Activated CD8-positive, alpha-beta T cell treated with anti-CD3 and anti-CD28 coated beads for 36 hours (primary cell): ENCODE measurements around the gene ATOSA. TPM values are rescaled to one million over a fixed set of nuclear protein-coding genes. Genes with fewer than 3 reads are reported as not detected.

Source experiments
- ATAC-seq: fragments of 200-7000 bp; cut with Tn5 transposase; one replicate; pipeline ENCODE4 v1.10.0; 2021; ENCODE audit warnings: mild to moderate bottlenecking, moderate library complexity
- CTCF ChIA-PET: fragments of 350-600 bp; sonication (Branson Sonifier 250); formaldehyde crosslinking; loops from one replicate; lab custom pipeline; 2021; ENCODE audit warnings: antibody characterized with exemption; lab: Charles Lee
- POLR2A ChIA-PET: fragments of 350-600 bp; sonication (Branson Sonifier 250); formaldehyde crosslinking; loops from one replicate; lab custom pipeline; 2021; ENCODE audit warnings: antibody characterized with exemption; lab: Charles Lee
- DNase-seq: peaks from one replicate; pipeline ENCODE4 v3.0.0-alpha.2; 2020
- H3K27ac Mint-ChIP-seq: one replicate; pipeline ENCODE4 v1.8.0; 2021; ENCODE audit warnings: mild to moderate bottlenecking, mixed read lengths
- H3K27me3 Mint-ChIP-seq: one replicate; pipeline ENCODE4 v1.8.0; 2021; ENCODE audit warnings: mixed read lengths
- H3K36me3 Mint-ChIP-seq: one replicate; pipeline ENCODE4 v1.8.0; 2021; ENCODE audit warnings: low read depth, mixed read lengths
- H3K4me1 Mint-ChIP-seq: one replicate; pipeline ENCODE4 v1.8.0; 2021; ENCODE audit warnings: low read depth, mixed read lengths
- H3K4me3 Mint-ChIP-seq: one replicate; pipeline ENCODE4 v1.8.0; 2021; ENCODE audit warnings: mild to moderate bottlenecking, moderate library complexity, mixed read lengths
- H3K9me3 Mint-ChIP-seq: one replicate; pipeline ENCODE4 v1.8.0; 2021; ENCODE audit warnings: mixed read lengths
- CTCF ChIP-seq: fragments of 200-600 bp; IDR thresholded peaks from one replicate; pipeline ENCODE4 v1.8.0; 2022; ENCODE audit warnings: antibody characterized with exemption, mild to moderate bottlenecking
- intact Hi-C: fragments of 100-400 bp; cut with micrococcal nuclease; formaldehyde crosslinking; loops from one replicate; pipeline ENCODE4 v1.10.0; 2022
- total RNA-seq, 2 experiments: library from RNA; stranded (reverse); gene quantifications; one replicate each; pipeline ENCODE4 v1.2.3, GENCODE V29; 2021

The ATOSA gene
- total RNA-seq, result 10 to 100 TPM; 13.1 TPM

- DNase-seq (peak; percentile 94), ATAC-seq (peak; percentile 79)
- POLR2A ChIA-PET, result interaction anchor here (0.7 to 1.1 kb wide), 6 partner anchors 9 to 306 kb away, joined by 3 to 4 read pairs (median 4); no protein-coding TSS in a partner anchor
- H3K4me1 Mint-ChIP-seq, result peaks cover 38% of the 10 kb centered on the region
- H3K4me3 Mint-ChIP-seq, result peak within 1 kb of the TSS; percentile 99
- H3K36me3 Mint-ChIP-seq, result peaks cover 7% of the 10 kb centered on the region
- CTCF ChIA-PET, result interaction anchor here (0.9 to 1.0 kb wide), 4 partner anchors 28 to 348 kb away, joined by 3 to 4 read pairs (median 4); no protein-coding TSS in a partner anchor
- peak within 1 kb of the TSS; percentile 99 for H3K27ac Mint-ChIP-seq
- no peaks in the 10 kb centered on the region for H3K27me3 Mint-ChIP-seq
- TF ChIP-seq CTCF, result no peak
- no peaks in the 10 kb centered on the region for H3K9me3 Mint-ChIP-seq
- intact Hi-C loops, result loop anchor here (5.0 to 10.0 kb wide), 2 partner anchors 115 to 347 kb away; partner anchors contain the start of gene ARPP19
Observed at GRCh38 chr15:52679232-52680040, at the start of gene ATOSA. ATOSA (minus strand) TSS chr15:52679388; CDS start chr15:52678021, 1,367 bp downstream.

DNA sequence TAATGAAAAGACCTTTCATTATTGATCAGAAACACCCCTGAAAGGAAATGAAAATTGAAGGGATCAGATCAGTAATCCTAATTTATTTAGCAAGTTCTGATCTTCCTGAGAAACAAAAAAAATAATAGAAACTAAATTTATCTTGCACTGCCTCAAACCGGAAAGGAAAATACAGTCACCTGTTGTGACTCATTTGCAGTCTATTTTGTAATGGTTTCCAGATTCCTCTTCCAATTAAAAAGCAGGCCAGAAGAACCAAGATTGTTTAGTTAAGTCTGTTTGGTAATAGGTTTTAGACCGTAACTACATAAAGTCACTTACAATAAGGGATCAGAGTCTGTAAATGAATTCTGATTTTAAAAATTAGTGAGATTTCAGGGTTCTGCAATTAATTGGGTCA lies 49.7 kb upstream of the ATOSA start:
- intact Hi-C loops, result no loop called here
- Mint-ChIP-seq H3K4me3 (no peak overlapping the region), H3K9me3 (no peaks in the 10 kb centered on the region), H3K36me3 (no peaks in the 10 kb centered on the region), H3K27me3 (no peaks in the 10 kb centered on the region), H3K4me1 (peaks cover 11% of the 10 kb centered on the region), H3K27ac (no peak overlapping the region)
- no peak for ATAC-seq
- TF ChIP-seq CTCF, result no peak
- ChIA-PET POLR2A (no interaction called here), CTCF (interaction anchor here (4.1 kb wide), 1 partner anchor 472 kb away, joined by 24 read pairs; no protein-coding TSS in a partner anchor)
- DNase-seq, result no peak

DNA sequence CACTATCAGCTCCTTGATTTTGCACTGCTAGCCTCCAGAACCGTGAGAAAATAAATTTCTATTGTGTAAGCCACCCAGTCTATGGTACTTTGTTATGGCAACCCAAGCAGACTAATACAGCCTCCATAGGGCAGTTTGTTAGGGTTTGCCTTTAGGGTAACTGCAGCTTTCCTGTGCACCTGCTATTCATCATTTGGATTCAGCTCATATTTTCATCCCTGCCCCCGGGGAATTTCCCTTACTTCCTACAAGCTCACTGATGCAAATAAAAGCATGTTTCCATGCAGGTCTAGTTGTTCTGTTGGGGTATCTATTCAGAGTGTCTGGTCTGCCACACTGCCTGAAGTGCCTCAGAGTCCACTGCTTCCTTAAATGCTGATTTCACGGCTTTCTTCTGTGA lies 48.6 kb upstream of the ATOSA start:
- Mint-ChIP-seq H3K27me3 (no peaks in the 10 kb centered on the region), H3K4me3 (no peak overlapping the region), H3K9me3 (no peaks in the 10 kb centered on the region), H3K36me3 (no peaks in the 10 kb centered on the region), H3K27ac (no peak overlapping the region), H3K4me1 (peaks cover 11% of the 10 kb centered on the region)
- CTCF ChIA-PET, result interaction anchor here (1.2 kb wide), 1 partner anchor 471 kb away, joined by 3 read pairs; no protein-coding TSS in a partner anchor
- DNase-seq, result no peak
- no peak for TF ChIP-seq CTCF
- POLR2A ChIA-PET, result no interaction called here
- intact Hi-C loops, result no loop called here
- ATAC-seq, result no peak

GRCh38 chr15:52726195-52726594 lies 47.0 kb upstream of the ATOSA start:
- Mint-ChIP-seq H3K27me3 (no peaks in the 10 kb centered on the region), H3K4me3 (no peak overlapping the region), H3K27ac (no peak overlapping the region), H3K4me1 (peaks cover 11% of the 10 kb centered on the region), H3K36me3 (no peaks in the 10 kb centered on the region), H3K9me3 (no peaks in the 10 kb centered on the region)
- POLR2A ChIA-PET, result interaction anchor here (0.9 kb wide), 1 partner anchor 450 kb away, joined by 3 read pairs; no protein-coding TSS in a partner anchor
- DNase-seq (no peak), ATAC-seq (no peak)
- intact Hi-C loops, result no loop called here
- CTCF ChIA-PET, result interaction anchor here (0.8 kb wide), 1 partner anchor 395 kb away, joined by 3 read pairs; no protein-coding TSS in a partner anchor
- no peak for TF ChIP-seq CTCF

- CTCF ChIA-PET, result interaction anchor here (1.4 kb wide), 1 partner anchor 462 kb away, joined by 3 read pairs; no protein-coding TSS in a partner anchor
- Mint-ChIP-seq H3K36me3 (no peaks in the 10 kb centered on the region), H3K9me3 (no peaks in the 10 kb centered on the region), H3K4me3 (no peak overlapping the region), H3K27me3 (no peaks in the 10 kb centered on the region), H3K27ac (no peak overlapping the region), H3K4me1 (no peaks in the 10 kb centered on the region)
- POLR2A ChIA-PET, result no interaction called here
- ATAC-seq, result no peak
- TF ChIP-seq CTCF, result no peak
- no peak for DNase-seq
- intact Hi-C loops, result no loop called here
Observed at GRCh38 chr15:52718551-52718950, 39.4 kb upstream of the ATOSA start.
